Memory B cell (primary cell): ENCODE results near the gene IFT80.

Experiments
- ATAC-seq: fragments of 150-1000 bp; cut with Tn5 transposase; 2 replicates; pipeline ENCODE4 v1.10.0; 2021; ENCODE audit warnings: low read depth, mild to moderate bottlenecking, moderate library complexity
- DNase-seq, 2 donors: peaks; one replicate each; pipeline ENCODE4 v3.0.0; 2022; ENCODE audit warnings: low spot score in 2 of 2
- H3K27ac Mint-ChIP-seq: one replicate; pipeline ENCODE4 v1.8.0; 2022; ENCODE audit warnings: mild to moderate bottlenecking, moderate library complexity, mixed read lengths
- H3K27me3 Mint-ChIP-seq: one replicate; pipeline ENCODE4 v1.8.0; 2022; ENCODE audit warnings: mixed read lengths
- H3K36me3 Mint-ChIP-seq: one replicate; pipeline ENCODE4 v1.8.0; 2022; ENCODE audit warnings: mild to moderate bottlenecking, mixed read lengths
- H3K4me1 Mint-ChIP-seq: one replicate; pipeline ENCODE4 v1.8.0; 2022; ENCODE audit warnings: mixed read lengths
- H3K4me3 Mint-ChIP-seq: one replicate; pipeline ENCODE4 v1.8.0; 2022; ENCODE audit warnings: mild to moderate bottlenecking, moderate library complexity, mixed read lengths
- H3K9me3 Mint-ChIP-seq: one replicate; pipeline ENCODE4 v1.8.0; 2022; ENCODE audit warnings: mixed read lengths

IFT80 gene

GRCh38 chr3:160210341-160210740 is 188.7 kb downstream of the IFT80 start:
- Mint-ChIP-seq H3K36me3 (no peaks in the 10 kb centered on the region), H3K4me1 (no peaks in the 10 kb centered on the region), H3K27ac (no peak overlapping the region), H3K27me3 (peaks cover 9% of the 10 kb centered on the region), H3K9me3 (no peaks in the 10 kb centered on the region), H3K4me3 (no peak overlapping the region)
- ATAC-seq (no peak), DNase-seq (no peak)
